Measurements from ENCODE around the gene DLG2. TPM values are rescaled to one million over a fixed set of nuclear protein-coding genes. Genes with fewer than 3 reads are reported as not detected.

The DLG2 gene
- total RNA-seq, 1 donor from 2014 or later, result 5.1 TPM

DNA sequence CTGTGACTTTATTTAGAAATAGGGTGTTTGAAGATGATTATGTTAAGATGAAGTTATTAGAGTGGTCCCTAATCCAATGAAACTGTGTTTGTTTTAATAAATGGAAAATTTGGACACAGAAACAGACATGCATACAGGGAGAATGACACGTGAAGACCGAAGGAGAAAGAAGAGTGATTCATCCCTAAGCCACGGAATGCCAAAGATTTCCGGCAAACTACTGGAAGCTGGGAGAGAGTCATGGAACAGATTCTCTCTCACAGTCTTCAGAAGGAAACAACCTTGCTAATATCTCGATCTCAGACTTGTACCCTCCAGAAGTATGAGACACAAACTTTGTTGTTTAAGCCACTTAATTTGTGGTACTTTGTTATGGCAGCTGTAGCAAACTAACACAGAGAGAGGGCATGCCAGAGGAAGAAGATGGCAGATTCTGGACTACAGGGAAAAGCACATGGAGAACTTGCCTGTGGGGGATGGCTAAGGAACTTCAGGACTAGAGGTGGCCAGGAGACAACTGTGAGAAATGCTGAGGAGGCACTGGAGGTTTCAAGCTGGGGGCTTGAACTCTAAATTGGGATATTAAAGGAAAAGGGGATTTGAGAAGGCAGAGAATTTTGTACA, 1607.5 kb downstream of the DLG2 start:
- Mint-ChIP-seq H3K9me3 (ENCODE audit: unreplicated experiment) (no peaks in the 10 kb centered on the region), H3K27me3 (ENCODE audit: unreplicated experiment) (peaks cover 2% of the 10 kb centered on the region), H3K4me1 (ENCODE audit: unreplicated experiment) (peaks cover 16% of the 10 kb centered on the region), H3K27ac (ENCODE audit: unreplicated experiment) (no peak overlapping the region), H3K36me3 (ENCODE audit: low read depth, unreplicated experiment) (no peaks in the 10 kb centered on the region), H3K4me3 (ENCODE audit: unreplicated experiment) (no peak overlapping the region)
- DNase-seq (ENCODE audit: low spot score), result no peak
- TF ChIP-seq, protein P1, sequence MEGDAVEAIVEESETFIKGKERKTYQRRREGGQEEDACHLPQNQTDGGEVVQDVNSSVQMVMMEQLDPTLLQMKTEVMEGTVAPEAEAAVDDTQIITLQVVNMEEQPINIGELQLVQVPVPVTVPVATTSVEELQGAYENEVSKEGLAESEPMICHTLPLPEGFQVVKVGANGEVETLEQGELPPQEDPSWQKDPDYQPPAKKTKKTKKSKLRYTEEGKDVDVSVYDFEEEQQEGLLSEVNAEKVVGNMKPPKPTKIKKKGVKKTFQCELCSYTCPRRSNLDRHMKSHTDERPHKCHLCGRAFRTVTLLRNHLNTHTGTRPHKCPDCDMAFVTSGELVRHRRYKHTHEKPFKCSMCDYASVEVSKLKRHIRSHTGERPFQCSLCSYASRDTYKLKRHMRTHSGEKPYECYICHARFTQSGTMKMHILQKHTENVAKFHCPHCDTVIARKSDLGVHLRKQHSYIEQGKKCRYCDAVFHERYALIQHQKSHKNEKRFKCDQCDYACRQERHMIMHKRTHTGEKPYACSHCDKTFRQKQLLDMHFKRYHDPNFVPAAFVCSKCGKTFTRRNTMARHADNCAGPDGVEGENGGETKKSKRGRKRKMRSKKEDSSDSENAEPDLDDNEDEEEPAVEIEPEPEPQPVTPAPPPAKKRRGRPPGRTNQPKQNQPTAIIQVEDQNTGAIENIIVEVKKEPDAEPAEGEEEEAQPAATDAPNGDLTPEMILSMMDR (IDR thresholded peaks at IDR 0.05; ENCODE audit: unreplicated experiment), result no peak

DNA sequence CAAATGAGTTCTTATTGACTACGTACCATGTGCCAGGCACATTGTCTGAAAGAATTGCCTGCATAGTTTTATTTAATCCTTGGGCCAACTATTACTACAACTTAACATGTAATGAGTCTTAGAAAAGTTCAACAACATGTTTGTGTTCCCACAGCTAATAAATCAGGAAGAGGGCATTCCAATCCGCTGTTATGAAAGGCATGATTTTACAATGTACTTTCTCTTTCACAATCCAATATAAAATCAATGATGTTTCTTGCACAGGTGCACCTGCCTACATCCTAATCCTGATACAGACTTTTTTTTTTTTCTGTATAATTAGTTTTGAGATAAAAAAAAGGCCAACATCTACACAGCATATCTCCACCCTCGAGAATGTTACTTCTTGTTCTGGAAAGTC, 1612.6 kb downstream of the DLG2 start:
- Mint-ChIP-seq H3K27ac (ENCODE audit: unreplicated experiment) (no peak overlapping the region), H3K36me3 (ENCODE audit: low read depth, unreplicated experiment) (no peaks in the 10 kb centered on the region), H3K4me3 (ENCODE audit: unreplicated experiment) (no peak overlapping the region), H3K4me1 (ENCODE audit: unreplicated experiment) (no peaks in the 10 kb centered on the region), H3K9me3 (ENCODE audit: unreplicated experiment) (no peaks in the 10 kb centered on the region), H3K27me3 (ENCODE audit: unreplicated experiment) (no peaks in the 10 kb centered on the region)
- TF ChIP-seq, protein P1 (IDR thresholded peaks at IDR 0.05; ENCODE audit: unreplicated experiment), result no peak
- DNase-seq (ENCODE audit: low spot score), result no peak

DNA sequence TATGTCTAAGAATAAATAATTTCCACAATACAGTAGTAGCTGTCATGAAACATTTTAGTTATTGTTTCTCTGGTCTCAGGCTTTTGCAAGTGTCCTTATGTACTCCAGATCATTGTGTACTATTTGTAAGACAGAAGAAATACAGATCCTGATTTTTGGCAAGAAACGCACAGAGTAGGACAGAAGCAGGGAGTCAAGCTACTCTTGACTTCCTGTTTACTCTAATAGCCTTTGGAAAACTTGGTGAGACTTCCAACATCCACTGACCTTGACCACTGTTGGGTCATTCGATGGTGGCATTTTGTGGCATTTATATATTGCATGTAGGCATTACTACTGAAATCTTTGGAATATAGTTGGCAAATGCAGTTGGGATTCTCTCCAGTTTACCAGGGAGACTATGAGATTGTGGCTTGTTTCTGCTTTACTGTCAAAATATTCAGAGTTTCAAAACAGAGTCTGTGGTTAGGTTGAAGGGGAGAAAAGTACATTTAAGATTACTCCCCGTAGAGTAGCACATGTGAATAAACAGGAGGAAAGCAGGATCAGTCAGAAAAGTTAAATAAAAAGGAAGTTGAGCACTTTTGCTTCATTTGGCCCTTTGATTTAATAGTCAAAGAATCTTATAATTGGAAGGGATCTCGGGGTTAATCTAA, 1614.8 kb downstream of the DLG2 start:
- H3K27me3 Mint-ChIP-seq (ENCODE audit: unreplicated experiment), result no peaks in the 10 kb centered on the region
- no peak for DNase-seq (ENCODE audit: low spot score)
- H3K36me3 Mint-ChIP-seq (ENCODE audit: low read depth, unreplicated experiment), result no peaks in the 10 kb centered on the region
- H3K9me3 Mint-ChIP-seq (ENCODE audit: unreplicated experiment), result no peaks in the 10 kb centered on the region
- no peaks in the 10 kb centered on the region for H3K4me1 Mint-ChIP-seq (ENCODE audit: unreplicated experiment)
- TF ChIP-seq, protein P1 (IDR thresholded peaks at IDR 0.05; ENCODE audit: unreplicated experiment), result no peak
- H3K4me3 Mint-ChIP-seq (ENCODE audit: unreplicated experiment), result no peak overlapping the region
- no peak overlapping the region for H3K27ac Mint-ChIP-seq (ENCODE audit: unreplicated experiment)

DNA sequence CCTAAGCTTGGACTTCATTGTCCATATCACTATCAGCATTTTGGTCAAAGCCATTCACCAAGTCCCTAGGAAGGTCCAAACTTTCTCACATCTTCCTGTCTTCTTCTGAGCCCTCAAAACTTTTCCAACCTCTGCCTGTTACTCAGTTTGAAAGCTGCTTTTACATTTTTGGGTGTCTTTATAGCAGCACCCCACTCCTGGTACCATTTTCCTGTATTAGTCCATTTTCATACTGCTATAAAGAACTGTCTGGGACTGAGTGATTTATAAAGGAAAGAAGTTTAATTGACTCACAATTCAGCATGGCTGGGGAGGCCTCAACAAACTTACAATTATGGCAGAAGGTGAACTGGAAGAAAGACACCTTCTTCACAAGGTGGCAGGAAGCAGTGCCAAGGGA, 1624.0 kb downstream of the DLG2 start:
- Mint-ChIP-seq H3K4me3 (ENCODE audit: unreplicated experiment) (no peak overlapping the region), H3K27ac (ENCODE audit: unreplicated experiment) (no peak overlapping the region), H3K9me3 (ENCODE audit: unreplicated experiment) (peaks cover 6% of the 10 kb centered on the region), H3K27me3 (ENCODE audit: unreplicated experiment) (peaks cover 1% of the 10 kb centered on the region), H3K4me1 (ENCODE audit: unreplicated experiment) (no peaks in the 10 kb centered on the region), H3K36me3 (ENCODE audit: low read depth, unreplicated experiment) (peaks cover 13% of the 10 kb centered on the region)
- no peak for DNase-seq (ENCODE audit: low spot score)
- TF ChIP-seq, protein P1 (IDR thresholded peaks at IDR 0.05; ENCODE audit: unreplicated experiment), result no peak

DNA sequence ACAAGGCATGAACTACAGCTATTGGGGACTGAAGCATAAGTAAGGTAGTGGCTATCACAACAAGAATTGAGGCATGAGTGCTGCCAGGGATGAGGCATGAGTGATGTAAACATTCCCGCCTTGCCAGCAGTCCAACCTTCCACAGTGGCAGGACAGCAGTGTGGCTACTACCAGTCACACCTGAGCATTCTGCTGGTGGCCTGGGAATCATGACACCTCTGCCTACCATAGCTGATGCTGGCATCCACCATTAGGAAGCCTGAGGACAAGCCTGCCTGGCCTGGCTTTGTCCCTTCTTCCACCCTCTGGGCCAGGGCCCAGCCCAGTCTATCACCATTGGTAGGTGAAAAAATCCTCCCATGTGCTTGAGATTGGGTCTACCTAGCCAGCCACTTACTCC, 1628.2 kb downstream of the DLG2 start:
- peaks cover 6% of the 10 kb centered on the region for H3K9me3 Mint-ChIP-seq (ENCODE audit: unreplicated experiment)
- TF ChIP-seq, protein P1 (IDR thresholded peaks at IDR 0.05; ENCODE audit: unreplicated experiment), result no peak
- peaks cover 2% of the 10 kb centered on the region for H3K27me3 Mint-ChIP-seq (ENCODE audit: unreplicated experiment)
- peaks cover 13% of the 10 kb centered on the region for H3K36me3 Mint-ChIP-seq (ENCODE audit: low read depth, unreplicated experiment)
- H3K4me3 Mint-ChIP-seq (ENCODE audit: unreplicated experiment), result no peak overlapping the region
- no peaks in the 10 kb centered on the region for H3K4me1 Mint-ChIP-seq (ENCODE audit: unreplicated experiment)
- DNase-seq (ENCODE audit: low spot score), result no peak
- H3K27ac Mint-ChIP-seq (ENCODE audit: unreplicated experiment), result no peak overlapping the region
